22Rv1 (cell line): ENCODE measurements around the gene CFAP221.

Source experiments
- ZFX ChIP-seq: fragments of 450-650 bp; IDR thresholded peaks from 2 replicates; pipeline ENCODE4 v1.6.1; 2017; ENCODE audit warnings: antibody characterized with exemption, borderline replicate concordance
- TF ChIP-seq, protein P1 (sequence below): fragments of 450-650 bp; IDR thresholded peaks from 2 replicates; pipeline ENCODE4 v1.5.1; 2017; ENCODE audit warnings: mild to moderate bottlenecking

DNA sequence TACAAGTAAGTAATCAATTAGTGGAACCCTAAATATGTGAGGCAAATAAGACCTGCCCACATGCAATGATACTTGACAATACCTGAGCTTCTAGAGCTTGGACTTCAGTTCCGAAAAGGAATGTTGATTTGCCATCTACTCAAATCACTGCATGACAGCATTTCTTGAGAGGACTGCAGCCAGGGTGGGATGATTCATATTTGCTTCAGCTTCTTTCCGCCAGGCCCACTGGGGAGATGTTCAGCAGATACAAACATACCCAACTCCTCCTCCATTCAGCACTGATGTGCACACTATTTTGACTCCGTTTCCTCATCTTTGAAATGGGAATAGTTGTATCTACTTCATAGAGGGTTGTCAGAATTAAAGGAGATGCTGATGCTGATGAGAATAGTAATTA is 106.0 kb downstream of the CFAP221 start:
- TF ChIP-seq, protein P1, sequence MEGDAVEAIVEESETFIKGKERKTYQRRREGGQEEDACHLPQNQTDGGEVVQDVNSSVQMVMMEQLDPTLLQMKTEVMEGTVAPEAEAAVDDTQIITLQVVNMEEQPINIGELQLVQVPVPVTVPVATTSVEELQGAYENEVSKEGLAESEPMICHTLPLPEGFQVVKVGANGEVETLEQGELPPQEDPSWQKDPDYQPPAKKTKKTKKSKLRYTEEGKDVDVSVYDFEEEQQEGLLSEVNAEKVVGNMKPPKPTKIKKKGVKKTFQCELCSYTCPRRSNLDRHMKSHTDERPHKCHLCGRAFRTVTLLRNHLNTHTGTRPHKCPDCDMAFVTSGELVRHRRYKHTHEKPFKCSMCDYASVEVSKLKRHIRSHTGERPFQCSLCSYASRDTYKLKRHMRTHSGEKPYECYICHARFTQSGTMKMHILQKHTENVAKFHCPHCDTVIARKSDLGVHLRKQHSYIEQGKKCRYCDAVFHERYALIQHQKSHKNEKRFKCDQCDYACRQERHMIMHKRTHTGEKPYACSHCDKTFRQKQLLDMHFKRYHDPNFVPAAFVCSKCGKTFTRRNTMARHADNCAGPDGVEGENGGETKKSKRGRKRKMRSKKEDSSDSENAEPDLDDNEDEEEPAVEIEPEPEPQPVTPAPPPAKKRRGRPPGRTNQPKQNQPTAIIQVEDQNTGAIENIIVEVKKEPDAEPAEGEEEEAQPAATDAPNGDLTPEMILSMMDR, result no peak
- no peak for TF ChIP-seq ZFX
